ENCODE data around the gene ZNF43. TPM values are rescaled to one million over a fixed set of nuclear protein-coding genes. Genes with fewer than 3 reads are reported as not detected.

ZNF43 gene
- total and polyA plus RNA-seq, 2 of the 8 experiments (the other 6 are each of a cell fraction or from before 2014, with no cell fraction given), result 24.7 to 53.1 TPM

GRCh38 chr19:21767065-21767800, 68.7 kb downstream of the ZNF43 start, which contains the start of gene ZNF100 (continued):
- no peak for TF ChIP-seq CHD7 (IDR thresholded peaks at IDR 0.05; ENCODE audit: insufficient replicate concordance, low read length)
- TF ChIP-seq TAF7 (optimal IDR thresholded peaks at IDR 0.05; ENCODE audit: borderline replicate concordance, low read depth, low read length), result peak; percentile 87
- TF ChIP-seq SUZ12 (IDR thresholded peaks at IDR 0.05; ENCODE audit: low read length), result no peak
- TF ChIP-seq RFX5 (IDR thresholded peaks at IDR 0.05; ENCODE audit: borderline replicate concordance, low read depth, low read length), result no peak
- TF ChIP-seq CREB1 (IDR thresholded peaks at IDR 0.05), result no peak
- no peak for TF ChIP-seq JUND (IDR thresholded peaks at IDR 0.05; ENCODE audit: low read length)
- no peak for TF ChIP-seq SAP30 (IDR thresholded peaks at IDR 0.05; ENCODE audit: insufficient read depth, insufficient replicate concordance, low read length)
